Measurements from ENCODE around the gene ZNF529. TPM values are rescaled to one million over a fixed set of nuclear protein-coding genes. Genes with fewer than 3 reads are reported as not detected.

Gene ZNF529
- total and polyA plus RNA-seq, 2 of the 13 experiments (the other 11 are each of a cell fraction or from before 2014, with no cell fraction given) = 9.3 to 10.6 TPM

GRCh38 chr19:36605877-36606478 lies 32.9 kb upstream of the ZNF529 start:
- no peak for TF ChIP-seq GMEB2 (CRISPR knock-in tag; IDR thresholded peaks at IDR 0.05; ENCODE audit: low read depth)
- 0 out of 2 replicates have a peak, but pooled peaks have one; percentile 16 for TF ChIP-seq ZMAT3 (CRISPR knock-in tag; conservative IDR thresholded peaks at IDR 0.05)
- WGBS (ENCODE audit: low lambda C conversion rate) = 9% methylated on average over 1 of the region's 1 CpG
- DNase-seq (ENCODE audit: low spot score) (no peak), FAIRE-seq (no peak), ATAC-seq (peak; percentile 28)
- Histone ChIP-seq H3K4me2 (ENCODE audit: low read depth, low read length) (peak overlapping the region; percentile 92), H3K36me3 (replicated peaks in 1 of 2; ENCODE audit: control insufficient read depth in 1 of 2, insufficient read depth in 2 of 2, low read length in 2 of 2) (peaks cover 0 to 14% of the 10 kb centered on the region in 2 experiments; a peak in 3 of 5 replicates), H3K27ac (ENCODE audit: extremely low read length, insufficient read depth, low read length) (peak overlapping the region; percentile 68), H2AFZ (ENCODE audit: low read length) (peak overlapping the region; percentile 80), H3K4me1 (ENCODE audit: insufficient read depth, low read length) (peaks cover 18% of the 10 kb centered on the region), H3K27me3 (ENCODE audit: control insufficient read depth in 1 of 2, insufficient read depth in 2 of 2, low read length in 2 of 2) (no peaks in the 10 kb centered on the region; a peak in 1 of 5 replicates), H3K9me3 (ENCODE audit: low read length) (no peaks in the 10 kb centered on the region), H3K79me2 (ENCODE audit: insufficient read depth, low read length) (peaks cover 8% of the 10 kb centered on the region), H3K9ac (ENCODE audit: insufficient read depth, low read depth, low read length) (peak overlapping the region; percentile 87), H4K20me1 (ENCODE audit: insufficient read depth, low read length) (no peaks in the 10 kb centered on the region), H3K4me3 (replicated peaks in 1 of 3; ENCODE audit: insufficient read depth in 1 of 3, low read depth in 2 of 3, low read length in 3 of 3) (peak overlapping the region; percentile 87 to 94 (median 93))
- ChIA-PET CTCF (ENCODE audit: low intra/inter-chr PET ratio, low total read pairs) (no interaction called here), POLR2A (interaction anchor here (1.1 to 1.8 kb wide), 8 partner anchors 33 to 989 kb away, joined by 3 to 17 read pairs (median 7); partner anchors contain the start of genes ZNF146, ZNF260, ZNF461 and ZNF529)
- BruUV-seq (replicated peaks) = no TSS peak
- in situ Hi-C loops (cut with HindIII; ENCODE audit: extremely low pct_ligation_motif_present, low pct_unique_long_range_greater_than_20kb) (no loop called here), intact Hi-C loops (cut with micrococcal nuclease; ENCODE audit: unreplicated experiment) (loop anchor here (2.0 kb wide), 1 partner anchor 33 kb away; the partner anchor contains the start of gene ZNF529)

GRCh38 chr19:36605101-36605876 lies 32.2 kb upstream of the ZNF529 start, which contains the start of gene ZNF382:
TSS of gene ZNF382 (plus strand) at chr19:36605313. CDS start at chr19:36609915, 4,602 bp downstream.
- H3K4me2 ChIP-seq (ENCODE audit: low read depth, low read length) = peak within 1 kb of the TSS; percentile 92
- intact Hi-C loops (cut with micrococcal nuclease; ENCODE audit: unreplicated experiment) (loop anchor here (2.0 kb wide), 1 partner anchor 32 kb away; the partner anchor contains the start of gene ZNF529), in situ Hi-C loops (cut with HindIII; ENCODE audit: extremely low pct_ligation_motif_present, low pct_unique_long_range_greater_than_20kb) (no loop called here)
- H3K36me3 ChIP-seq (replicated peaks in 1 of 2; ENCODE audit: control insufficient read depth in 1 of 2, insufficient read depth in 2 of 2, low read length in 2 of 2) = peaks cover 0 to 8% of the 10 kb centered on the region in 2 experiments; a peak in 3 of 5 replicates
- FAIRE-seq (no peak), ATAC-seq (peak; percentile 94), DNase-seq (ENCODE audit: low spot score) (peak; percentile 63)
- WGBS (ENCODE audit: low lambda C conversion rate) = 0% methylated on average over 9 of the region's 73 CpGs
- H3K4me3 ChIP-seq (replicated peaks in 1 of 3; ENCODE audit: insufficient read depth in 1 of 3, low read depth in 2 of 3, low read length in 3 of 3) = peak within 1 kb of the TSS; percentile 87 to 94 (median 93)
- H4K20me1 ChIP-seq (ENCODE audit: insufficient read depth, low read length) = no peaks in the 10 kb centered on the region
- BruUV-seq (replicated peaks) = TSS peak; percentile 73
- H3K27me3 ChIP-seq (ENCODE audit: control insufficient read depth in 1 of 2, insufficient read depth in 2 of 2, low read length in 2 of 2) = no peaks in the 10 kb centered on the region; a peak in 1 of 5 replicates
- peak within 1 kb of the TSS; percentile 87 for H3K9ac ChIP-seq (ENCODE audit: insufficient read depth, low read depth, low read length)
- CTCF ChIA-PET (ENCODE audit: low intra/inter-chr PET ratio, low total read pairs) = no interaction called here
- no peaks in the 10 kb centered on the region for H3K9me3 ChIP-seq (ENCODE audit: low read length)
- H3K4me1 ChIP-seq (ENCODE audit: insufficient read depth, low read length) = peaks cover 18% of the 10 kb centered on the region
- H2AFZ ChIP-seq (ENCODE audit: low read length) = peak within 1 kb of the TSS; percentile 80
- POLR2A ChIA-PET = interaction anchor here (1.0 to 1.8 kb wide), 11 partner anchors 10 to 990 kb away, joined by 3 to 17 read pairs (median 4); partner anchors contain the start of genes ZNF146, ZNF260, ZNF345 and ZNF461
- peak within 1 kb of the TSS; percentile 68 for H3K27ac ChIP-seq (ENCODE audit: extremely low read length, insufficient read depth, low read length)
- peaks cover 8% of the 10 kb centered on the region for H3K79me2 ChIP-seq (ENCODE audit: insufficient read depth, low read length)
- TF ChIP-seq ZNF235 (CRISPR knock-in tag; IDR thresholded peaks at IDR 0.05; ENCODE audit: borderline replicate concordance) (0 out of 2 replicates have a peak, but pooled peaks have one; percentile 52), ESRRA (CRISPR knock-in tag; IDR thresholded peaks at IDR 0.05; ENCODE audit: low read depth) (peak; percentile 46; the same call in 1 of the 2 replicates), BCL3 (CRISPR knock-in tag; IDR thresholded peaks at IDR 0.05) (0 out of 2 replicates have a peak, but pooled peaks have one; percentile 30), IKZF1 (IDR thresholded peaks at IDR 0.05) (no peak), GMEB1 (CRISPR knock-in tag; IDR thresholded peaks at IDR 0.05; ENCODE audit: borderline replicate concordance) (0 out of 2 replicates have a peak, but pooled peaks have one; percentile 17), NFKBIZ (CRISPR knock-in tag; IDR thresholded peaks at IDR 0.05) (no peak), ZNF709 (CRISPR knock-in tag; IDR thresholded peaks at IDR 0.05) (peak; percentile 74; the same call in 1 of the 2 replicates), ZBTB38 (CRISPR knock-in tag; IDR thresholded peaks at IDR 0.05) (no peak)

Data from HepG2 (cell line).